Measurements from ENCODE around the gene FAM170B. TPM values are rescaled to one million over a fixed set of nuclear protein-coding genes. Genes with fewer than 3 reads are reported as not detected.
A peak's percentile ranks its signal among the peaks of the same experiment; 100 is the strongest.

FAM170B gene
- total RNA-seq, 4 donors from 2014 or later = not detected

DNA sequence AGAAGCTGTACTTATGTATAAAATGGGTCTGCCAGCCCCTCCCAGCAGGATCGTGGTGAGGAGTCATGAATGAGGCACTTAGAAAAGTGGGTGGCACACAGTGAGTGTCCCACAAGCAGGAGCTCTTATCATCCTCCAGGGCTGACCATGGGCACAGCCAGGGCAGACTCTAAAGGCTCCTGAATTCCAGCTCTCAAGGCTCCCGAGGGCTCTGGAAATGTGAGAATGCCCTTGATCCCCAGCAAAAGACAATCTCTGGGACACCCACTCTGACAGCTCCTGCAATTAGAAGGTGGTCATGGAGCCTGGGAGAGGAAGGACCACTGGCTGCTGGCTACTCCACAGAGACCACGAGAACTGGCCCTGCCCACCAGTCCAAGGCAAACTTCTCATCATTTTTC, 20.1 kb downstream of the FAM170B start:
- in situ Hi-C loops (cut with MboI; ENCODE audit: low sequenced_read_pairs in 4 of 4) (no loop called here), intact Hi-C loops (cut with DNase I; ENCODE audit: low total_unique reads) (loop anchor here (10.0 kb wide), 1 partner anchor 129 kb away; no protein-coding TSS in a partner anchor)
- ATAC-seq (no peak), DNase-seq (no peak)
- Histone ChIP-seq H3K27me3 (no peaks in the 10 kb centered on the region), H3K4me3 (peak overlapping the region in 1 of 4 donors; percentile 62), H3K36me3 (no peaks in the 10 kb centered on the region), H3K9me3 (no peaks in the 10 kb centered on the region), H3K27ac (peak overlapping the region in 2 of 4 donors; percentile 23 to 69), H3K4me1 (peaks cover 15 to 23% of the 10 kb centered on the region in 2 donors)
- TF ChIP-seq POLR2A (IDR thresholded peaks at IDR 0.05) = no peak

DNA sequence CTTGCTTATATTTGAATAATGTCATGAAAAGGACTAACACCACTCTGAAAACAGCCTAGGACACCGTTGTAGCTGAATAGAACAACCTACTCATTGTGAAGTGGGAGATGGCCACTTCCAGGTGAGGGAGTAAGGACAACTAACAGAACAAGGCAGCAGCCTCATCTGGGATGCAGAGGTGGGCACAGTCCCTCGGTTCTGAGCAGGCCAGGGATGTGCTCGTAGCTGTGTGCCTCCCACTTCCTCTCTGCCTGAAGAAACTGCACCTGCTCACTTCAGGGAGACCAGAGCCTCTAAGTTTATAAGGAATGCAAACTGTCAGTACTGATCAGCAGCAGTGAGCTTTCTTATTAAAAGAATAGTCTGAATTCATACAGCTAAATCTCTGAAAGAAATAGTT, 21.0 kb downstream of the FAM170B start:
- Histone ChIP-seq H3K4me1 (peaks cover 15 to 29% of the 10 kb centered on the region in 2 donors), H3K4me3 (no peak overlapping the region), H3K27ac (no peak overlapping the region), H3K27me3 (no peaks in the 10 kb centered on the region), H3K9me3 (no peaks in the 10 kb centered on the region), H3K36me3 (no peaks in the 10 kb centered on the region)
- no peak for ATAC-seq
- no peak for DNase-seq
- intact Hi-C loops (cut with DNase I; ENCODE audit: low total_unique reads) (loop anchor here (10.0 kb wide), 1 partner anchor 128 kb away; no protein-coding TSS in a partner anchor), in situ Hi-C loops (cut with MboI; ENCODE audit: low sequenced_read_pairs in 4 of 4) (no loop called here)
- TF ChIP-seq, protein P1, sequence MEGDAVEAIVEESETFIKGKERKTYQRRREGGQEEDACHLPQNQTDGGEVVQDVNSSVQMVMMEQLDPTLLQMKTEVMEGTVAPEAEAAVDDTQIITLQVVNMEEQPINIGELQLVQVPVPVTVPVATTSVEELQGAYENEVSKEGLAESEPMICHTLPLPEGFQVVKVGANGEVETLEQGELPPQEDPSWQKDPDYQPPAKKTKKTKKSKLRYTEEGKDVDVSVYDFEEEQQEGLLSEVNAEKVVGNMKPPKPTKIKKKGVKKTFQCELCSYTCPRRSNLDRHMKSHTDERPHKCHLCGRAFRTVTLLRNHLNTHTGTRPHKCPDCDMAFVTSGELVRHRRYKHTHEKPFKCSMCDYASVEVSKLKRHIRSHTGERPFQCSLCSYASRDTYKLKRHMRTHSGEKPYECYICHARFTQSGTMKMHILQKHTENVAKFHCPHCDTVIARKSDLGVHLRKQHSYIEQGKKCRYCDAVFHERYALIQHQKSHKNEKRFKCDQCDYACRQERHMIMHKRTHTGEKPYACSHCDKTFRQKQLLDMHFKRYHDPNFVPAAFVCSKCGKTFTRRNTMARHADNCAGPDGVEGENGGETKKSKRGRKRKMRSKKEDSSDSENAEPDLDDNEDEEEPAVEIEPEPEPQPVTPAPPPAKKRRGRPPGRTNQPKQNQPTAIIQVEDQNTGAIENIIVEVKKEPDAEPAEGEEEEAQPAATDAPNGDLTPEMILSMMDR (IDR thresholded peaks at IDR 0.05 in 4 of 5, conservative IDR thresholded peaks at IDR 0.05 in 1 of 5) = no peak
- TF ChIP-seq POLR2A (IDR thresholded peaks at IDR 0.05) = no peak

DNA sequence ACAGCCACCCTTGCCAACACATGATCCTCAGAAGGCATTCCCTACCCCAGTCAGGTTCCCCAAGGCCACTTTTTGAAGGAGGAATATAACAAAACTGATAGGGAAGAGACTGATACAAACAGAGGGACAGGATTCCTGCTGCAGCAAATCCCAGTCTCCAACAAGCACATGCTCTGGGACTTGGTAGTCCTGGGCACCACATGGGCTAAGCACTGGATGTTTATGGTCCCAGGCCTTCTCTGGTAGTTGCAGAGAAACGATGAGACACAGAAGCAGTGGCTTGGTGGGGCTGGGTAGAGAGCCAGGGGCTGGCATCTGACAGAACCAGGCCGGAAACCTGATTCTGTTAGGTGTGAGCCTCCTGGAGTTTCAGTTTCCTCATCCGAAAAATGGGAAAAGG, 21.7 kb downstream of the FAM170B start:
- DNase-seq (no peak), ATAC-seq (no peak)
- H3K27me3 ChIP-seq = no peaks in the 10 kb centered on the region
- no peaks in the 10 kb centered on the region for H3K9me3 ChIP-seq
- peaks cover 18 to 29% of the 10 kb centered on the region in 2 donors for H3K4me1 ChIP-seq
- intact Hi-C loops (cut with DNase I; ENCODE audit: low total_unique reads) (loop anchor here (10.0 kb wide), 1 partner anchor 127 kb away; no protein-coding TSS in a partner anchor), in situ Hi-C loops (cut with MboI; ENCODE audit: low sequenced_read_pairs in 4 of 4) (no loop called here)
- no peak overlapping the region for H3K4me3 ChIP-seq
- no peak for TF ChIP-seq POLR2A (IDR thresholded peaks at IDR 0.05)
- TF ChIP-seq, protein P1 (IDR thresholded peaks at IDR 0.05 in 4 of 5, conservative IDR thresholded peaks at IDR 0.05 in 1 of 5) = no peak
- H3K36me3 ChIP-seq = no peaks in the 10 kb centered on the region
- H3K27ac ChIP-seq = no peak overlapping the region

DNA sequence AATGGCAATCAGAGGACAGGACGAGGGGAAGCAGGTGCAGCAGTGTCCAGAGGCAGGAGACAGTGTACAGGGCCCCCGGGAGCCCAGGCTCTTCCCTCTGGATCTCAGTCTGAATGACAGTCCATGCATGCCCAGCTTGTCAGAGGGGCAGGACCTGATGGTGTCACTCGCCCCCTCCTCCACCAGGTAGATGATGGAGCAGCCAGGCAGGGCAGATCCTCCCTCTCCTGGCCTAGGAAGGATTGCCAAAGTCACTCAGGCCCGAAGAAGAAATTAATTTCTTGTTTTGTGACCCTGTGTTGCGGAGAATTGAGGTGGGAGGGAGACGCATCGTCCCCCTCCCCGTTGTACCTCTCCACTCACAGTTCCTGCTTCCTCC, 22.5 kb downstream of the FAM170B start:
- H3K4me1 ChIP-seq = peaks cover 25 to 29% of the 10 kb centered on the region in 2 donors

DNA sequence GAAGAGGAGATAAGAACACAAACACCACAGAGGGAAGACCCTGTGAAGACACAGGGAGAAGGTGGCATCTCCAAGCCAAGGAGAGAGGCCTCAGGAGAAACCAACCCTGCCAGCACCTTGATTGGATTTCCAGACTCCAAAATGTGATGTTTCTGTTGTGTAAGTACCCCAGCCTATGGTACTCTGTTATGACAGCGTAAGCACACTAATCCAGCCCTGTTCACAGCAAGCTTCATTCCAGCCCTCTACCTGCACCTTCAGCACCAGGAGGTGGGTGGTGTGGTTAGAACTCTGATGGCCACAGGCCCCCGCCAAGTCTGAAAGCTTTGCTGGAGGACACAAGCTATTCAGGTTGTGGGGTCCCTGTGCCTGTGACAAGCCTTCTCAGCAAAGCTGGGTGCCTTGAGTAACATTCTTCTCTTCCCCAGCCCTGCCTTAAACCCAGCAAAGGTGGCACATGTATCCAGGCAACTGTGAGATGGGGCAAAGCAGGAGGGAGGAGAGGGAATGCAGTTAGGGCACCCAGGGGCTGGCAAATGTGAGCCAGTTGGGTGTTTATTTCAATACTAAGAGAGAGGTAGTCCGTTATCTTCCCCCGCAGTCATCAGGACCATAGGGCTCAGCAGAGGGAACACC, 23.0 kb downstream of the FAM170B start:
- DNase-seq = no peak
- Histone ChIP-seq H3K27me3 (no peaks in the 10 kb centered on the region), H3K9me3 (no peaks in the 10 kb centered on the region), H3K4me3 (no peak overlapping the region), H3K36me3 (no peaks in the 10 kb centered on the region), H3K4me1 (peaks cover 30 to 31% of the 10 kb centered on the region in 2 donors), H3K27ac (no peak overlapping the region)
- no peak for ATAC-seq
- TF ChIP-seq, protein P1 (IDR thresholded peaks at IDR 0.05 in 4 of 5, conservative IDR thresholded peaks at IDR 0.05 in 1 of 5) = no peak
- TF ChIP-seq POLR2A (IDR thresholded peaks at IDR 0.05) = no peak
- in situ Hi-C loops (cut with MboI; ENCODE audit: low sequenced_read_pairs in 4 of 4) = no loop called here
- intact Hi-C loops (cut with DNase I; ENCODE audit: low total_unique reads) = loop anchor here (10.0 kb wide), 1 partner anchor 126 kb away; no protein-coding TSS in a partner anchor

More for the DNA sequence above, 22.5 kb downstream of the FAM170B start:
- no peak overlapping the region for H3K27ac ChIP-seq
- no peak overlapping the region for H3K4me3 ChIP-seq
- DNase-seq = no peak
- in situ Hi-C loops (cut with MboI; ENCODE audit: low sequenced_read_pairs in 4 of 4) (no loop called here), intact Hi-C loops (cut with DNase I; ENCODE audit: low total_unique reads) (loop anchor here (10.0 kb wide), 1 partner anchor 127 kb away; no protein-coding TSS in a partner anchor)
- TF ChIP-seq POLR2A (IDR thresholded peaks at IDR 0.05) = no peak
- TF ChIP-seq, protein P1 (IDR thresholded peaks at IDR 0.05 in 4 of 5, conservative IDR thresholded peaks at IDR 0.05 in 1 of 5) = no peak
- no peaks in the 10 kb centered on the region for H3K36me3 ChIP-seq
- H3K9me3 ChIP-seq = no peaks in the 10 kb centered on the region
- no peak for ATAC-seq
- no peaks in the 10 kb centered on the region for H3K27me3 ChIP-seq

All from gastrocnemius medialis (tissue), 4 donors.